ENCODE measurements around the gene CGB5.

CGB5 gene

GRCh38 chr19:49057636-49058234, 14.1 kb downstream of the CGB5 start, which contains the start of gene CGB7:
CGB7 (minus strand) TSS chr19:49057749; CDS start chr19:49055375, 2,374 bp downstream.
- TF ChIP-seq CTCF (conservative IDR thresholded peaks at IDR 0.05) = no peak
- H3K27ac ChIP-seq = no peak within 1 kb of the TSS; the same call in 1 of the 2 replicates

- no peak for TF ChIP-seq CTCF (conservative IDR thresholded peaks at IDR 0.05)
Measured at GRCh38 chr19:49058562-49058961, 14.9 kb downstream of the CGB5 start.

GRCh38 chr19:49059053-49059452, 15.4 kb downstream of the CGB5 start:
- no peak overlapping the region for H3K27ac ChIP-seq
- no peak for TF ChIP-seq CTCF (conservative IDR thresholded peaks at IDR 0.05)

More at GRCh38 chr19:49058562-49058961, 14.9 kb downstream of the CGB5 start:
- H3K27ac ChIP-seq = no peak overlapping the region

- no peak overlapping the region for H3K27ac ChIP-seq
- no peak for TF ChIP-seq CTCF (conservative IDR thresholded peaks at IDR 0.05)
Measured at GRCh38 chr19:49061000-49061399, 17.4 kb downstream of the CGB5 start.

GRCh38 chr19:49061445-49061844, 17.8 kb downstream of the CGB5 start:
- TF ChIP-seq CTCF (conservative IDR thresholded peaks at IDR 0.05) = no peak
- no peak overlapping the region for H3K27ac ChIP-seq

- peak overlapping the region; percentile 57; the same call in 1 of the 2 replicates for H3K27ac ChIP-seq
- TF ChIP-seq CTCF (conservative IDR thresholded peaks at IDR 0.05) = no peak
Measured at GRCh38 chr19:49064029-49064629, 20.5 kb downstream of the CGB5 start.

GRCh38 chr19:49064768-49065611, 21.3 kb downstream of the CGB5 start, which contains the start of gene NTF4:
NTF4 (minus strand) TSS chr19:49064818; CDS start chr19:49061997, 2,821 bp downstream.
- peak within 1 kb of the TSS; percentile 57 for H3K27ac ChIP-seq
- TF ChIP-seq CTCF (conservative IDR thresholded peaks at IDR 0.05) = peak; percentile 24

Measured in VCaP (cell line).